ENCODE measurements around the gene CELF6.

- TF ChIP-seq CTCF (IDR thresholded peaks at IDR 0.05) (no peak), EP300 (IDR thresholded peaks at IDR 0.05) (no peak), POLR2A (IDR thresholded peaks at IDR 0.05) (no peak), POLR2AphosphoS5 (IDR thresholded peaks at IDR 0.05) (no peak)
Observed at GRCh38 chr15:72313881-72314280, 6.1 kb downstream of the CELF6 start.

Measured in suprapubic skin (tissue), 4 donors.